ENCODE measurements around the gene HSCB.

The HSCB gene

GRCh38 chr22:28710107-28710506, 31.7 kb upstream of the HSCB start:
- Histone ChIP-seq H3K27me3 (replicated peaks; ENCODE audit: control insufficient read depth, insufficient read depth, low read length) (no peaks in the 10 kb centered on the region), H3K4me3 (replicated peaks; ENCODE audit: low read depth, low read length) (no peak overlapping the region), H3K36me3 (ENCODE audit: control insufficient read depth, insufficient read depth, low read length) (no peaks in the 10 kb centered on the region; the same call in none of the 2 replicates)
- no peak for DNase-seq (ENCODE audit: extremely low read depth, insufficient read length)
- no peak for TF ChIP-seq CTCF (IDR thresholded peaks at IDR 0.05; ENCODE audit: insufficient read depth, low read length, poor library complexity, severe bottlenecking)

GRCh38 chr22:28710576-28711191, 31.2 kb upstream of the HSCB start:
- Histone ChIP-seq H3K36me3 (ENCODE audit: control insufficient read depth, insufficient read depth, low read length) (no peaks in the 10 kb centered on the region; the same call in none of the 2 replicates), H3K4me3 (replicated peaks; ENCODE audit: low read depth, low read length) (no peak overlapping the region)
- TF ChIP-seq CTCF (IDR thresholded peaks at IDR 0.05; ENCODE audit: insufficient read depth, low read length, poor library complexity, severe bottlenecking) = no peak

GRCh38 chr22:28711341-28711740, 30.5 kb upstream of the HSCB start:
- no peak overlapping the region for H3K4me3 ChIP-seq (replicated peaks; ENCODE audit: low read depth, low read length)
- TF ChIP-seq CTCF (IDR thresholded peaks at IDR 0.05; ENCODE audit: insufficient read depth, low read length, poor library complexity, severe bottlenecking) = no peak

More at GRCh38 chr22:28710576-28711191, 31.2 kb upstream of the HSCB start:
- H3K27me3 ChIP-seq (replicated peaks; ENCODE audit: control insufficient read depth, insufficient read depth, low read length) = no peaks in the 10 kb centered on the region
- no peak for DNase-seq (ENCODE audit: extremely low read depth, insufficient read length)

GRCh38 chr22:28711820-28712777, 29.7 kb upstream of the HSCB start:
- no peak for TF ChIP-seq CTCF (IDR thresholded peaks at IDR 0.05; ENCODE audit: insufficient read depth, low read length, poor library complexity, severe bottlenecking)
- H3K27me3 ChIP-seq (replicated peaks; ENCODE audit: control insufficient read depth, insufficient read depth, low read length) = no peaks in the 10 kb centered on the region

More at GRCh38 chr22:28711341-28711740, 30.5 kb upstream of the HSCB start:
- Histone ChIP-seq H3K36me3 (ENCODE audit: control insufficient read depth, insufficient read depth, low read length) (no peaks in the 10 kb centered on the region; the same call in none of the 2 replicates), H3K27me3 (replicated peaks; ENCODE audit: control insufficient read depth, insufficient read depth, low read length) (no peaks in the 10 kb centered on the region)
- no peak for DNase-seq (ENCODE audit: extremely low read depth, insufficient read length)

GRCh38 chr22:28714043-28714628, 27.7 kb upstream of the HSCB start:
- Histone ChIP-seq H3K27me3 (replicated peaks; ENCODE audit: control insufficient read depth, insufficient read depth, low read length) (no peaks in the 10 kb centered on the region), H3K4me3 (replicated peaks; ENCODE audit: low read depth, low read length) (no peak overlapping the region), H3K36me3 (ENCODE audit: control insufficient read depth, insufficient read depth, low read length) (no peaks in the 10 kb centered on the region; the same call in 1 of the 2 replicates)
- DNase-seq (ENCODE audit: extremely low read depth, insufficient read length) = no peak
- TF ChIP-seq CTCF (IDR thresholded peaks at IDR 0.05; ENCODE audit: insufficient read depth, low read length, poor library complexity, severe bottlenecking) = no peak

More at GRCh38 chr22:28711820-28712777, 29.7 kb upstream of the HSCB start:
- Histone ChIP-seq H3K4me3 (replicated peaks; ENCODE audit: low read depth, low read length) (no peak overlapping the region), H3K36me3 (ENCODE audit: control insufficient read depth, insufficient read depth, low read length) (no peaks in the 10 kb centered on the region; the same call in none of the 2 replicates)
- DNase-seq (ENCODE audit: extremely low read depth, insufficient read length) = no peak
